GM10248 (cell line): ENCODE results near the gene FAT4.
A peak's percentile ranks its signal among the peaks of the same experiment; 100 is the strongest.

Experiments used
- CTCF ChIA-PET: fragments of 300-600 bp; sonication (Branson Sonifier 250); formaldehyde crosslinking; extraction: SDS; loops from one replicate; lab custom pipeline; 2021; ENCODE audit warnings: antibody characterized with exemption; lab: Yijun Ruan, JAX
- POLR2A ChIA-PET: fragments of 350-650 bp; sonication (Branson Sonifier 250); formaldehyde crosslinking; extraction: SDS; loops from one replicate; lab custom pipeline; 2020; ENCODE audit warnings: antibody characterized with exemption; lab: Yijun Ruan, JAX
- DNase-seq: peaks from one replicate; pipeline ENCODE4 v3.0.0; 2012; ENCODE audit errors: extremely low spot score
- CTCF ChIP-seq: IDR thresholded peaks from 2 replicates; pipeline ENCODE4 v1.5.1; 2012; ENCODE audit warnings: mild to moderate bottlenecking, low read depth; ENCODE audit errors: extremely low read depth, missing control alignments, control extremely low read depth

The FAT4 gene

GRCh38 chr4:125314676-125315575, at the start of gene FAT4:
Gene FAT4 (plus strand): TSS chr4:125314955. CDS start chr4:125316412, 1,457 bp downstream.
- TF ChIP-seq CTCF = no peak
- POLR2A ChIA-PET = no interaction called here
- CTCF ChIA-PET = interaction anchor here (0.9 to 1.3 kb wide), 4 partner anchors 7 to 1290 kb away, joined by 3 to 4 read pairs (median 3); no protein-coding TSS in a partner anchor
- peak; percentile 66 for DNase-seq

- ChIA-PET CTCF (interaction anchor here (1.2 kb wide), 1 partner anchor 13 kb away, joined by 4 read pairs; no protein-coding TSS in a partner anchor), POLR2A (no interaction called here)
- DNase-seq = no peak
- TF ChIP-seq CTCF = no peak
These were observed 48.9 kb upstream of the FAT4 start for GRCh38 chr4:125265846-125266245.

GRCh38 chr4:125266901-125267604, 47.7 kb upstream of the FAT4 start:
- ChIA-PET CTCF (interaction anchor here (1.2 kb wide), 1 partner anchor 11 kb away, joined by 4 read pairs; no protein-coding TSS in a partner anchor), POLR2A (no interaction called here)
- DNase-seq = no peak
- no peak for TF ChIP-seq CTCF

GRCh38 chr4:125267630-125268029, 47.1 kb upstream of the FAT4 start:
- no peak for DNase-seq
- POLR2A ChIA-PET = no interaction called here
- CTCF ChIA-PET = no interaction called here
- TF ChIP-seq CTCF = no peak

GRCh38 chr4:125268068-125268755, 46.5 kb upstream of the FAT4 start:
- POLR2A ChIA-PET = no interaction called here
- CTCF ChIA-PET = no interaction called here
- TF ChIP-seq CTCF = no peak
- no peak for DNase-seq

GRCh38 chr4:125276811-125277210, 37.9 kb upstream of the FAT4 start:
- ChIA-PET POLR2A (no interaction called here), CTCF (no interaction called here)
- TF ChIP-seq CTCF = no peak
- DNase-seq = no peak
